HG02981 (cell line): Measurements from ENCODE around the gene C12orf75.
"Not testable (repeated sequence)": the region's sequence is repeated elsewhere in the genome, so short reads cannot be mapped to it uniquely, and the experiment has no call there.

Source experiments
- ATAC-seq: cut with Tn5 transposase; IDR thresholded peaks from one replicate; pipeline ENCODE4 v1.9.1; 2021; ENCODE audit warnings: mild to moderate bottlenecking, moderate library complexity; ENCODE audit not compliant: unreplicated experiment

Gene C12orf75

DNA sequence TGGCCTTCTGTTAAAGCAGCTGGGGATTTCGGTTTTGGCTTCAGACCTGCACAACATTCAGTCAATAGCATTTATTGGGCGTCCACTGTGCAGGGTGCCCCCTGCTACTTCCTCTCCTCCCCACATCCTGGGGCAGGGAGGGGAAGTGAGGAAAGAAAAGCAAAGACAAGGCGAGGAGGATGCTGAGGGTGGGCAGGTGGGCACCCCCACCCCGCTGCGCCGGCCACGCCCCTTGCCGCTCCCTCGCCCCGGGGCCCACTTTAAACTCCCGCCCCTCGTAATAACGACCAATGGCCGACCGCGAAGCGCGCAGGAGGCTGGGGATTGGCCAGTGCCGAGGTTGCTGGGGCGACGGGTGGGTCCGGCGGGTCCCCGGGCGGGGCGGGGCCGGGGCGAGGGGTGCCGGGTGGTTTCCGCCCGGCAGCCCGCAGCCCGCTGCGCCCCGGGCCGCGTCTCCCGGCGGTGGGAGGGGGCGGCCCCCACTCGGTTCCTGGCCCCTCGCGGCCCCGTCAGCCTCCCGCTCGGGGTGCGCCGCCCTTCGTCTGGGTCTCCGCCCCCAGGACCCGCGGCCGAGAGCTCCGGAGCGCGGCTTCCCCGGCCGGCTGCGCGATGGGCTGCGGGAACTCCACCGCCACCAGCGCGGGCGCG lies at the start of gene C12orf75:
Gene C12orf75, plus strand, starts transcription at position 409 of the 648 bp plus-strand sequence. Its CDS starts 201 bp downstream, at position 610.
- ATAC-seq: peak; percentile 86

DNA sequence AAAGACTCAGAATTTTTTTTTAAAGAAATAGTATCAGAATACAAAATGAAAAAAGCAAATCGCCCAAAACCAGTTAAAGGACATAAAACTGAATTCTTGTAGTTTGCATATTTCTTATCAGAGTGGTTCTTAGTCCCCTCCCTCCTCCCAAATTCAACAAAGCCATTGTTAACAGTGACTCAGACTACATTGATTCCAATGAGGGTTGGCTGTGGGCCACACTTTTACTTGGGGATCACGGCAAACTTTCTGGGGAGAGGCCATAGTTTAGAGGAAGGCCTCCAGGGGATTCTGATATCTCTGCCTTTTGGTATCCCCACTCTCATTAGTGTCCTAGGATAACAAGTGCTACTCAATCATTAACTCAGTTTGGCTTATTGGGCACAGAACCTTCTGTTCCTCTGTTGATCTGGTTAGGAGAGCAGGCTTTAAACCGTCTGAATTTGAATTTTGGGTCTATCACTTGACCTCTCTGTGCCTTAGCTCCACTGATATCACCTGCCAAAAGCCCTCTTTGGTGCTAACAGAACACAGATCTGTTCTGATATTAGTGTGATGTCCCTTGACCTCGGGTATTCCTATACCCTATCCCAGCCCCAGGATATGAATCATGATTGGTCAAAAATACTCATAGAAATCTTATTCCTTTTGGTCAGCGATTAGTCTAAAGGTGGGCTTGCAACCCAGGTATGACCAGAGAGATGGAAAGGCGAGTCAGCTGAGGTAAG lies 49.4 kb upstream of the C12orf75 start:
- no peak for ATAC-seq

DNA sequence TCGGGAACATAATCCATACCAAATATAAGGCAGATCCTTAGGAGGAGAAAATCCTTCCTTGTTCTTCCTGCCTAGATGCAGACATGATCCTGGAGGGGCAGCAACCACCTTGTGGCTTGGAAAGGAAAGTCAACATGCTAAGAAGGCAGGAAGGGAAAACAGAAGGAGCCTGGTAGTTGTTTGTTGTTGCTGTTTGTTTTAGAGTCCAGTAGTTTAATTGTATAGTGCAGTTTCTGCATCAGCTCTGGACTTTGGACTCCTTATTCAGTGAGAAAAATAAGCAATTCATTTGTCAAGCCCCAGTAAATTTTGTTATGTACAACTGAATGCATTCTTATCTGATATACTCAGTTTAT lies 48.8 kb upstream of the C12orf75 start:
- ATAC-seq: no peak

DNA sequence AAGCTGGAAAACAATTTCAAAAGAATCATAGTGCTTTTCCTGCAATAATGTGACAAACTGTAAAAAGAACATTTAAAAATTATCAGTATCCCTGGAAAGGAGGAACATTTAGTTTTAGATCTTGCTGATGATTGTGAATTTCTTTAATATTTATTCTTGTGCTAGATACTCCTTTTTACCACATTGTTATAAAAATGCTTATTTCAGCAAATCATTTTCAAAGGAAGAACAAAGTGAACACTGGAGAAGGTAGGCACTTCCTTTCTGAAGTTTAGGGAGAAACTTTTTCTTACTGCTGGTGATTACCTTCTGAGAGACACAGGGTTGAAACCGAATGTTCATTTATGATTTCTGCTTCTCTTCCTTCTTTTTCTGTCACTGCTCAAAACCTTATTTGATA lies 45.1 kb upstream of the C12orf75 start:
- ATAC-seq: no peak

DNA sequence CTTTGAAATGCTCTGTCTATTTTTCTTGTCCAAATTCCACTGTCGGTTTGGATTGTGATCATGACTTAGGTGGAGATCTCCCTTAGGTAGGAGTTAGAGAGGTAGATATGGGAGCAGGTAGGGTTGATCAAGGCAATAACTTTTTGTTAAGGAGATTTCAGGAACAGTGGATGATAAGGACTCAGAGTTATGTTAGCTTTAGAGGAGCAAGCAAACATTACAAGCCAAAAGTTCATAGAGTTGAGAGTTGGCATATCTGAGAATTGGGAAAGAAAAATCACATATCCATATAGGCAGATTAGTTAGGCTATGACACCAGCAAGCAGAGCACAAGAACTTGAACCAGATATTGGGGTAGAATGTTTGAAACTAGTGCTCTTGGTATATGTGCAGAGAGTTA lies 43.1 kb upstream of the C12orf75 start:
- ATAC-seq: no peak

DNA sequence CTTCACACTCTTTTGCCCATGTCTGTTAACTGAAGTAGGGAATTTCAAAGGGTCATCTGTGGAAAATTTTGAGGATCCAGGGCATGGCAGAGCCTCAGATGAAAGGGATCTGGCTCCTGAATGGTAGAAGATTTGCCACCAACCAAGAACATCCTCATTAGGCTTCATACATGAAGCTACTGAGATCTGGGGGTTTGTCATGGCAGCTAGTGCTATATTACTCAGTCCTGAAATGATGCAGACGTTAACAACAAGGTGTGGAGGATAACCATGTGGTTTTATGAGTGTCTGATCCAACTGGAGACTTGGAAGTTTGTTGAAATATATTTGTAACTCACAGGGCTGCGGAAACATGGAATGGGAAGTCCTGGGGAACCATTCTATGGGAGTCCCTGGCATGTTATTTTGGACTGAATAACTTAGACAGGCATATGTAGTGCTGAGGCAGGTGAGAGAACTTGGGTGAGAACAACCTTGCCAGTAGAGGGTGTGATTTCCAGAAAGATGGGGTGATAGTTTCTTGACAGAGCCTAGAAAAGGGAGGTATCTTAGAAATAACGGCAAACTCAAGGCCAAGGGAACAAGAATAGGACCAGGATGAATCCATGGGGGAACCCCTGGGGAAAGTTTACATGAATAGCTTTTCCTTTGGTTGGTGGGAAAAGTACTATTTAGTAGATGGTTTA lies 42.0 kb upstream of the C12orf75 start:
- no peak for ATAC-seq

DNA sequence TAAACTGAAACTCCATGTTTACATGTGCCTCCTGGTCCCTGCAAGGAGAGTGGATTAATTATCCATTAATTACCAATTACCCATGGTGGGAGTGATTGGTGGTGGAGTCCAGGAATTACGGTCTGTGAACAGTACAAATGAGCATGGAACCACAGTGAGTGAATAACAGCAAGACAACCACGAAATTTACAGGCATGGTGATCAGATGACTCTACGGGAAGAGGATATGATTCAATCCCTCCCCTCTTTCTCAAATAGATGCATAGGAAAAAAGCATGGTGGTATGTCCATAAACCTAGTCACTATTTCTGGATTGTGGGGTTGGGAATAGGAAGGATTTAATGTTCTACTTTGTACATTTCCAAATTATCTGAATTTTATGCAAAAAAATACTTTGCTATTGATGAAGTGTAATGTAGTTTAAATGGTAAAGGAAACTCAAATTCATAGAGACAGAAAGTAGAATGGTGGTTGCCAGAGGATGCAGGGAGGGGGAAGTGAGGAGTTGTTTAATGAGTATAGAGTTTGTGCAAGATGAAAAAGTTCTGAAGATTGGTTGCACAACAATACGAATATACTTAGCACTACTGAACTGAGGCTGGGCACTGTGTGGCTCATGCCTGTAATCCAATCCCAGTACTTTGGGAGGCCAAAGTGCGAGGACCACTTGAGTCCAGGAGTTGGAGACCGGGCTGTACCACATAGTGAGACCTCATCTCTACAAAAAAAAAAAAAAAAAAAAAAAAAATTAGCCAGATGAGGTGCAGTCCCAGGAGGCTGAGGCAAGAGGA lies 41.2 kb upstream of the C12orf75 start:
- ATAC-seq: no peak

DNA sequence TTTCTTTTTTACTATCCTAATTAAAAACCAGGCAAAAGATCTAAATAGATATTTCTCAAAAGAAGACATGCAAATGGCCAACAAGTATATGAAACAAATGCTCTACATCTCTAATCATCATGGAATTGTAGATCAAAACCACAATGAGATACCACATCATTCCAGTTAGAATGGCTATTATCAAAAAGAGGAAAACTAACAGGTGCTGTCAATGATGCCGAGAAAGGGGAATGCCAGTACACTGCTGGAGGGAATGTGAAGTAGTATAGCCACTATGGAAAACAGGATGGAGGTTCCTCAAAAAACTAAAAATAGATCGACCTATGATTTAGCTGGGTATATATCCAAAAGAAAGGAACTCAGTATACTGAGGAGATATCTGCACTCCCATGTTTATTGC lies 39.0 kb upstream of the C12orf75 start:
- ATAC-seq: no peak

DNA sequence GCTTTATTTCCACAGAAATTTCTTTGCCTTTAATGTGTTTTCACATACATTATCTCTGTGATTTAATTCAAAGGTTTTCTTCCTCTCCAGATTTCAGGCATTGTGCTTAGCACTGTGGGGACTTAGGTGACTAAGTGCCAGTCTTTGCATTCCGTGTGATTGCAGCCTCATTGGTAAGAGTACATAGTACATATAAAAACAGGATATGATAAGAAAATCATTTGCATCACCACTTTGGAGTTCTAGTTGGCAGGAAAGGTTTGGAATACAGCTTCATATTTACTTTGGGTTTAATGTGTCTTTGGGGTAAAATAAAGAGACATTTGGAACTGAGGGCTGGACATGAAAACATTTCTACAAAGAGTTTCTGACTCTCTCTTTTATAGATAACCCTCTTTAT lies 37.8 kb upstream of the C12orf75 start:
- ATAC-seq: no peak

DNA sequence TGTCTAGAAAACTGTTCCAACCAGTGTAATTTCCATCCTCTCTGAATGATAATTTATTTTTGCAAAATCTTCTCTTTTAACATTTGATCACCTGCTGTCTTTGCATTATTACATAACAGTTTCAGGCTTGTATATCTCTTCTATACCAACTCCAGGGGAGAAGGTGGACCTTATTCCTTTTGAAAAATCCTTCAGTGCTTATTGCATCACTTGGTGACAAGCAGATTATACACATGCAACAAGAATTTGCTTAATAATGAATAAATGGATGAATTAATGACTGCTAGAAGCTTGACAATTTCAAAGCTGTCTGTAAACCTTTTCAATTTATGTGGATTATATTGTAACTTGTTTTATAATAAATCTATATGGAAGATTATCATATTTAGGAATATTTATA lies 37.3 kb upstream of the C12orf75 start:
- no peak for ATAC-seq

DNA sequence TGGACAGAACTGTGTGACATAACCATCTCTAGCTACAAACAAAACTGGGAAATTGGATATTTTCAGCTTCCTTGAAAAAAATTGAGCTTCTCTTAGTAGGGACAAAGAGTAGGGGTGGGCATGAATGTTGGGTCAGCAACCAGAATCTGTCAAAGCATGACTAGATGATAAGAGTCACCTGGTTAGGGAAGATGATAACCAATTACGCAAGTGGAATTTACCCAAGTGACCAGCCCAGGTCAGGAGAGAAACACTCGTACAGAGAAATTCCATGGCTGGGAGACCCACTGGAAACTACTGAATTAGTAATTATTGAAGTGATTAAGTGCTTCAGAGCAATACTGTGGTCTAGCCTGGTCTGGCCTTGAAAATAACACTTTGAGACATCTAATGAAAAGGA lies 36.3 kb upstream of the C12orf75 start:
- no peak for ATAC-seq

DNA sequence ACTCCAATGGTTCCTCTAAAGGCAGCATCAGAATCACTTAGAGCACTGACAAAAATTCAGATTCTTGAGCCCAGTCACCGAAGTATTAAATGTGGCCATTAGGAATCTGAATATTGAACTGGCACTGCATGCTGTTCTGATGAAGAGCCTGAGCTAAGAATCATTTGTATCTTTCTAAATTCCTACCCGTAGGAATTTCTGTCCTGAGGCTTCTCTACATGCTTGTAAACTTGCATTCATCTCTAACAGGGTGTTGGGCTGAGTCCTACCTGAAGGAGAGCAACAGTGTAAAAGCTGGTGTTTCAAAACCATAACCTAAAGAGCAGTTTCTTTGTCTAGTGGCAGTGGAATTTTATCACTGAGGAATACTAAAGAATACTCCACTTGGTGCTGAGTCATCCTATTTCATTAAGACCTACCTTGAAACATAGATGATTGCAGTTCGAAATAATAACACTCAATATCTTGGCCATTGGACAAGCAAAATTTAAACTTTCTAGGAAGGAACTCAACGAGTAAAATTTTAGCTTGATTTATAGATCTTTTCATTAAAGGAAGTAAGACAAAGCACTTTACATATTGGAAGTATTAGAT lies 35.5 kb upstream of the C12orf75 start:
- no peak for ATAC-seq

DNA sequence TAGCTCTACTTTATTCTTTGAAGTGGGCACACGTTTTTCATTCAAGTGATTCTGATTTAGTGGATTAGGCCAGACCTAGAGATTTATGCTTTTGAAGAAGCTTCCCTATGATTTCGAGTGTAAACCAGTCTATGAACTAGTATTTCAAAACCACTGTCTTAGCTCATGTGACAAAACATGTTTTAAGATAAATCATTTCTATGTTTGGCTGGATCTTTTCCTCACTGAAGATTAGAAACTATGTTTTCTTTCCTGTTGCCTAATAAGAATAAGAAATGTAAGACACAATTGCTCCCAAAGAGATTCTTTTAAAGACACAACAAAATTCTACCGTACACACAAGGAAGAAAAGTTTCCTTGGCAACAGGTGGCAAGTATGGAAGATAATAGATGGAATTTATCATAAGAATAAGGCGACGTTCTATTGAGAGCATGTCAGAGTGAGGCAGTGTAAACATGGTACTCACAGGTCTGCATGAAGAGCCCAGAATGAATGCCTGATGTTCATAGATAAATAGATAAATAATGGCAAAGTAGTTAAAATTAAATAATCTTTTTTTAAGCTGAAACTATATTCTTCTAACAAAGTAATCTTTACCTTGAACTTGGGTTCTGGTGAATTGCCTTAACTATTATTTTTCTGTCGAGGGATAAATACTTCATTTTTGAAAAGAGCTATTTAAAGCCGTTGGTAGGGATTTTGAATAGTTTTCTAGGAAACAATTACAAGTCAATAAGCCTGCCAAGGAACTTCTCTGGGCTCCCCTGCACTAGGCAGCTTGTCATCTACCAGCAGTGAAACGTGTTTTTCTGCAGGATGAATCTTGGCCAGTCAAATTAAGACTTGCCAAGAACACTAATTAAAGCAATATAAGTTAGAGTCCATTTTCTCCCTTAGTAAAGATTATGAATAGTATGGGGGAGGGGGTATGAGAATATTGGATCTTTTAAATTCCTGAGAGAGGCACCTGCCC lies 34.1 kb upstream of the C12orf75 start:
- no peak for ATAC-seq

DNA sequence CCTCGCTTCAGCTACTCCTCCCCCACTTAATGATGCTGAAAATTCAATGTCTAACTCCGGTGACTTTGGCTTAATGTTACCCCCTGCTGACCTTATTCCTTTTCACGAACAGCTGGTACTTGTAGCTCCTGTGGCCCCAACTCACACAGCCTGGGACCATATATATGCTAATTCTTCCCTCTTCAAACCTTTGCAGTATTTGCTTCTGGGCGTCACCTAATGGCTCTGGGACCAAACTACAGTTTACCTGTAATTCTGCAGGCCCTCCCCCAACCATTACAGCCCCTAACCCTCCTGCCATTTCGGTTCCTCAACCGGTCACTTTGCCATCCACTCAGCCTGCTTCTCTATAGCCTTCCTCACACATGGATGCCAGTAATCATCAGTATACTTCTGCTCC lies 29.6 kb upstream of the C12orf75 start:
- no peak for ATAC-seq

DNA sequence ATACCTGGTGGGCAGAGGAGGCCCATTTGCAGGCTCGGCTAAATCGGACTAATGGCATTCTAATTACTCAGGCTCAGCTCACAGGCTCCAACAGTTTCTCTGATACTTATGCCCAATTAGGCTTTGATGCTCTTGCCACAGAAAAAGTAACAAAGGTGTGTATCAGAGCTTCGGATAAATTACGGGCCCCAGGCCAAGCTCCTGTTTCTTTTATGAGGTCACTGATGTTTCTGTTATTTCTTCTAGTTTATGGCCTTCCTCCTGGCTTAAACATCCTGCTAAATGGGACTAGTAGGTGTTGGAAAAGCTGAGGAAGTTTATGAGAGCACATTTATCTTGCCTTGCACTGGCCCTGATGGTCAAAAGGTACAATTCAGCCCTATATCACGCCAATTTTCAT lies 28.8 kb upstream of the C12orf75 start:
- no peak for ATAC-seq

DNA sequence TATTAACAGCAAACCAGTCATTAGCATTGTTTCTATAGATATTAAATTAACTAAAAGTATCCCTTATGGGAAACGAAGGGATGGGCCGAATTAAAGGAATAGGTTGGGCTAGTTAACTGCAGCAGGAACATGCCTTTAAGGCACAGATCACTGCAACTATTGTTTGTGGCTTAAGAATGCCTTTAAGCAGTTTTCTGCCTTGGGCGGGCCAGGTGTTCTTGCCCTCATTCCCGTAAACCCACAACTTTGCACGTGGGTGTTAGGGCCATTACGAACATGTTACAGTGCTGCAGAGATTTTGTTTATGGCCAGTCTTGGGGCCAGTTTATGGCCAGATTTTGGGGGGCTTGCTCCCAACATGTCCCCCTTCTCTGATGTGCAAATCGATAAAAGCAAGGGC lies 27.5 kb upstream of the C12orf75 start:
- not testable (repeated sequence) for ATAC-seq

DNA sequence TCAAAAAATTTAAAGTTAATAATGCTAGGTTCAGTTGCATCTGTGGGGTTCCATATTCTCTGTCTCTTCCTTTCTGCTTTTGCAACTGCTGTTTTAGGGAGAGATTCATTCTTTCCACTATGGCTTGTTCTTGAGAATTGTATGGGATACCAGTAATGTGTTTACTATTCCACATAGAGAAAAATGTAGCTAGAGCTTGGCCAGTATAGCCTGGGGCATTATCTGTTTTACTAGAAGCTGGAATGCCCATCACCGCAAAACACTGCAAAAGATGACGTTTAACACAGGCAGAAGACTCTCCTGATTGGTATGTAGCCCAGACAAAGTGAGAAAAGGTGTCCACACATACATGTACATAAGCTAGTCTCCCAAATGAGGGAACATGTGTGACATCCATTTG lies 25.9 kb upstream of the C12orf75 start:
- not testable (repeated sequence) for ATAC-seq

DNA sequence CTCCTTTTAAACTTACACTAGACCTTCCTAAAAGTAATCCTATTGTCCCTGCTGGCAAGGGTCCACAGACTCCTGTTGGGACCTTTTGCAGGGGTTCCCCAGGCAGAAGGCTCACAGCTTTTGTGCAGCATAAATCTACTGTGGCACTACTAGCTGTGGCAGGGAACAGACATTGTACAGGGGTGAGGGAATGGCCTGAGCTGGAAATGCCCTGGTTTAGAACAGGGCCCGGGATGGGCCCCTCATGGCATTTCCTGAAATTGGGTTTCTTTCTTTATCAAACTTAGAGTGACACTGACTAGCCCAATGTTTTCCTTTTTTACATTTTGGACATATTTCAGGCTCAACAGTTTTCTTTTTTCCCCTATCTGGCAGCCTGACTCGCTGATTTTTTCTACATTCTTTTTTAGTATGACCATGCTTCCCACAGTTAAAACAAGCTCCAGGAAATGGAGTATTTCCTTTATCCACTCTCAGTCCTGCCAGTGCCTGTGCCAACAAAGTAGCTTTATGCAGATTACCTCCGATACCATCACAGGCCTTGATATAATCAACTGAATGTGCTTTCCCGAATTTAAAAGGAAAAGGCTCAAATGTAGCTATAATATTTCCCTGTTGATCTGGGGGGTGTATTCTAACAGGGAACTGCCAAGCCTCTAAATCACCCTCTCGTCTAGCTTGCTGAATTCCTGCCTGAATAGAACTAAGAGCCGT lies 22.7 kb upstream of the C12orf75 start:
- ATAC-seq: not testable (repeated sequence)

DNA sequence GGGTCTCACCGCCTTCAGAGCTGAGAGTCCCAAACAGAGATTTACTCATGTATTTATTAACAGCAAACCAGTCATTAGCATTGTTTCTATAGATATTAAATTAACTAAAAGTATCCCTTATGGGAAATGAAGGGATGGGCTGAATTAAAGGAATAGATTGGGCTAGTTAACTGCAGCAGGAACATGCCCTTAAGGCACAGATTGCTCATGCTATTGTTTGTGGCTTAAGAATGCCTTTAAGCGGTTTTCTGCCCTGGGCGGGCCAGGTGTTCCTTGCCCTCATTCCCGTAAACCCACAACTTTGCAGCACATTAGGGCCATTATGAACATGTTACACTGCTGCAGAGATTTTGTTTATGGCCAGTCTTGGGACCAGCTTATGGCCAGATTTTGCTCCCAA lies 21.7 kb upstream of the C12orf75 start:
- not testable (repeated sequence) for ATAC-seq
